GM12878 (cell line): ENCODE measurements around the gene CNTNAP5. TPM values are rescaled to one million over a fixed set of nuclear protein-coding genes. Genes with fewer than 3 reads are reported as not detected.

Experiments used
- CHD1 ChIP-seq: IDR thresholded peaks from 2 replicates; pipeline ENCODE4 v1.6.1; 2012; ENCODE audit warnings: low read depth, low read length, improper control_type of control experiment
- EGR1 ChIP-seq, 2 experiments: IDR thresholded peaks; 1 replicate in 1 of 2; 2 replicates in 1 of 2; pipeline ENCODE4 v1.6.1; 2011 to 2012; ENCODE audit warnings: low read depth in 2 of 2, low read length in 2 of 2, borderline replicate concordance in 1 of 2, mild to moderate bottlenecking in 1 of 2, moderate library complexity in 1 of 2
- HDAC2 ChIP-seq: fragments of 200-600 bp; sonication (generic); IDR thresholded peaks from 2 replicates; pipeline ENCODE4 v1.6.1; 2017
- IRF3 ChIP-seq: fragments of 450-650 bp; IDR thresholded peaks from 2 replicates; pipeline ENCODE4 v1.6.1; 2014; ENCODE audit warnings: mild to moderate bottlenecking
- MYB ChIP-seq: fragments of 150-350 bp; IDR thresholded peaks from 2 replicates; pipeline ENCODE4 v1.6.1; 2014; ENCODE audit warnings: mild to moderate bottlenecking, low read depth, low read length, borderline replicate concordance
- PAX5 ChIP-seq: IDR thresholded peaks from 2 replicates; pipeline ENCODE4 v1.6.1; 2011; ENCODE audit warnings: low read depth, low read length, borderline replicate concordance
- SKIL ChIP-seq: fragments of 450-650 bp; IDR thresholded peaks from 2 replicates; pipeline ENCODE4 v1.6.1; 2017; ENCODE audit warnings: mild to moderate bottlenecking, low read depth, inconsistent platforms; ENCODE audit not compliant: poor library complexity, severe bottlenecking
- SMARCA5 ChIP-seq: fragments of 450-650 bp; IDR thresholded peaks from 2 replicates; pipeline ENCODE4 v1.6.1; 2017; ENCODE audit warnings: mild to moderate bottlenecking
- TBL1XR1 ChIP-seq: IDR thresholded peaks from 2 replicates; pipeline ENCODE4 v1.6.1; 2012; ENCODE audit warnings: low read depth, low read length, improper control_type of control experiment
- TCF3 ChIP-seq: IDR thresholded peaks from 2 replicates; pipeline ENCODE4 v1.6.1; 2012; ENCODE audit warnings: low read depth, mild to moderate bottlenecking, low read length, borderline replicate concordance; ENCODE audit not compliant: insufficient read depth
- ZZZ3 ChIP-seq: IDR thresholded peaks from 2 replicates; pipeline ENCODE4 v1.6.1; 2011; ENCODE audit warnings: low read depth; ENCODE audit not compliant: control insufficient read depth, insufficient read length
- polyA plus RNA-seq, 11 experiments: library from polyadenylated mRNA; depleted of rRNA in 4 of 11; unstranded in 6 of 11; stranded (reverse) in 5 of 11; fragments of >200 nt; fragmentation: Nextera tagmentation in 4 of 11; fragmentation: Illumina TruSeq in 1 of 11; extraction: Ambion mirVana in 4 of 11; extraction: Trizol in 1 of 11; gene quantifications; 1 replicate in 1 of 11; 2 replicates in 10 of 11; pipeline versions ENCODE4 v1.2.1 to v1.2.3, GENCODE V29; 2011 to 2016; ENCODE audit warnings: inconsistent platforms in 2 of 11, missing spikeins in 2 of 11, low read depth in 1 of 11
- total RNA-seq, 4 experiments: library from RNA; depleted of rRNA in 3 of 4; stranded (reverse); fragments of >200 nt in 3 of 4; fragmentation: Illumina TruSeq in 1 of 4; extraction: Trizol in 1 of 4; gene quantifications; 2 replicates each; pipeline versions ENCODE4 v1.2.1 to v1.2.3, GENCODE V29; 2013 to 2021

The CNTNAP5 gene
- total and polyA plus RNA-seq, 10 of the 15 experiments (the other 5 are each of a cell fraction or from before 2014, with no cell fraction given) = not detected

GRCh38 chr2:124080281-124081153, 55.4 kb downstream of the CNTNAP5 start (continued):
- TF ChIP-seq SKIL (no peak), PAX5 (no peak), TBL1XR1 (no peak), TCF3 (no peak), EGR1 (IDR thresholded peaks at IDR 0.05; ENCODE audit: borderline replicate concordance in 1 of 2, low read depth in 2 of 2, low read length in 2 of 2) (no peak), CHD1 (no peak), SMARCA5 (no peak), IRF3 (no peak), ZZZ3 (no peak), HDAC2 (no peak), MYB (no peak)
- TF ChIP-seq, all 136 proteins: peak for 0
